ENCODE results near the gene SLC37A3.

Gene SLC37A3, protein sequence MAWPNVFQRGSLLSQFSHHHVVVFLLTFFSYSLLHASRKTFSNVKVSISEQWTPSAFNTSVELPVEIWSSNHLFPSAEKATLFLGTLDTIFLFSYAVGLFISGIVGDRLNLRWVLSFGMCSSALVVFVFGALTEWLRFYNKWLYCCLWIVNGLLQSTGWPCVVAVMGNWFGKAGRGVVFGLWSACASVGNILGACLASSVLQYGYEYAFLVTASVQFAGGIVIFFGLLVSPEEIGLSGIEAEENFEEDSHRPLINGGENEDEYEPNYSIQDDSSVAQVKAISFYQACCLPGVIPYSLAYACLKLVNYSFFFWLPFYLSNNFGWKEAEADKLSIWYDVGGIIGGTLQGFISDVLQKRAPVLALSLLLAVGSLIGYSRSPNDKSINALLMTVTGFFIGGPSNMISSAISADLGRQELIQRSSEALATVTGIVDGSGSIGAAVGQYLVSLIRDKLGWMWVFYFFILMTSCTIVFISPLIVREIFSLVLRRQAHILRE

GRCh38 chr7:140397784-140398750 is at the start of gene SLC37A3:
SLC37A3 (minus strand) TSS chr7:140398530; CDS start chr7:140382526, 16,004 bp downstream.
- Histone ChIP-seq H3K4me3 (ENCODE audit: low read length in 2 of 2) (peak within 1 kb of the TSS; percentile 88 to 93), H3K27me3 (ENCODE audit: control insufficient read depth in 1 of 2, insufficient read depth in 2 of 2, low read length in 2 of 2) (peaks cover 0 to 2% of the 10 kb centered on the region in 2 donors), H3K9ac (ENCODE audit: low read length in 2 of 2) (peak within 1 kb of the TSS; percentile 91 to 93), H3K36me3 (ENCODE audit: control insufficient read depth in 2 of 2, insufficient read depth in 2 of 2, low read length in 2 of 2) (no peaks in the 10 kb centered on the region), H3K4me1 (ENCODE audit: control insufficient read depth, insufficient read depth, low read length) (peaks cover 4% of the 10 kb centered on the region), H3K27ac (ENCODE audit: low read length) (peak within 1 kb of the TSS; percentile 58), H3K9me3 (ENCODE audit: control insufficient read depth in 2 of 2, low read length in 2 of 2) (no peaks in the 10 kb centered on the region)

GRCh38 chr7:140447841-140448240 is 49.5 kb upstream of the SLC37A3 start:
- no peaks in the 10 kb centered on the region for H3K4me1 ChIP-seq (ENCODE audit: control insufficient read depth, insufficient read depth, low read length)
- H3K4me3 ChIP-seq (ENCODE audit: low read length in 2 of 2) = no peak overlapping the region
- H3K9ac ChIP-seq (ENCODE audit: low read length in 2 of 2) = no peak overlapping the region
- no peak overlapping the region for H3K27ac ChIP-seq (ENCODE audit: low read length)
- no peaks in the 10 kb centered on the region for H3K9me3 ChIP-seq (ENCODE audit: control insufficient read depth in 2 of 2, low read length in 2 of 2)
- H3K36me3 ChIP-seq (ENCODE audit: control insufficient read depth in 2 of 2, insufficient read depth in 2 of 2, low read length in 2 of 2) = peaks cover 0 to 8% of the 10 kb centered on the region in 2 donors
- no peaks in the 10 kb centered on the region for H3K27me3 ChIP-seq (ENCODE audit: control insufficient read depth in 1 of 2, insufficient read depth in 2 of 2, low read length in 2 of 2)

- Histone ChIP-seq H3K27ac (ENCODE audit: low read length) (no peak overlapping the region), H3K4me3 (ENCODE audit: low read length in 2 of 2) (no peak overlapping the region), H3K9ac (ENCODE audit: low read length in 2 of 2) (no peak overlapping the region), H3K9me3 (ENCODE audit: control insufficient read depth in 2 of 2, low read length in 2 of 2) (no peaks in the 10 kb centered on the region), H3K27me3 (ENCODE audit: control insufficient read depth in 1 of 2, insufficient read depth in 2 of 2, low read length in 2 of 2) (no peaks in the 10 kb centered on the region), H3K4me1 (ENCODE audit: control insufficient read depth, insufficient read depth, low read length) (no peaks in the 10 kb centered on the region), H3K36me3 (ENCODE audit: control insufficient read depth in 2 of 2, insufficient read depth in 2 of 2, low read length in 2 of 2) (peaks cover 0 to 3% of the 10 kb centered on the region in 2 donors)
Observed at GRCh38 chr7:140446467-140446866, 48.1 kb upstream of the SLC37A3 start.

GRCh38 chr7:140441519-140441918 is 43.2 kb upstream of the SLC37A3 start:
- Histone ChIP-seq H3K9ac (ENCODE audit: low read length in 2 of 2) (no peak overlapping the region), H3K9me3 (ENCODE audit: control insufficient read depth in 2 of 2, low read length in 2 of 2) (no peaks in the 10 kb centered on the region), H3K27ac (ENCODE audit: low read length) (no peak overlapping the region), H3K4me3 (ENCODE audit: low read length in 2 of 2) (no peak overlapping the region), H3K36me3 (ENCODE audit: control insufficient read depth in 2 of 2, insufficient read depth in 2 of 2, low read length in 2 of 2) (no peaks in the 10 kb centered on the region), H3K4me1 (ENCODE audit: control insufficient read depth, insufficient read depth, low read length) (no peaks in the 10 kb centered on the region), H3K27me3 (ENCODE audit: control insufficient read depth in 1 of 2, insufficient read depth in 2 of 2, low read length in 2 of 2) (no peaks in the 10 kb centered on the region)

DNA sequence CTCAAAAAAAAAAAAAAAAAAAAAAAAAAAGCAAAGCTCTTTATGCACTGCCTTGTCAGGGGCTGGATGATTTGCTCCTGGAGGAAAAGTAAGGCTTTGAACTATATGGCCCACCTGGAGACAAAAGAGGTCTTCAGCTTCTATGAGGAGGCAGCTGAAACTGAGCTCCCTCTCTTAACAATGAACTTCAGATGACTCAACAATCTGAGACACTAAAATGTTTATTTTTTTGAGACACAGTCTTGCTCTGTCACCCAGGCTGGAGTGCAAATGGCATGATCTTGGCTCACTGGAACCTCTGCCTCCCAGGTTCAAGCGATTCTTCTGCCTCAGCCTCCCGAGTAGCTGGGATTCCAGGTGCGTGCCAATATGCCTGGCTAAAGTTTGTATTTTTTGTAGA is 42.3 kb upstream of the SLC37A3 start:
- Histone ChIP-seq H3K27me3 (ENCODE audit: control insufficient read depth in 1 of 2, insufficient read depth in 2 of 2, low read length in 2 of 2) (no peaks in the 10 kb centered on the region), H3K36me3 (ENCODE audit: control insufficient read depth in 2 of 2, insufficient read depth in 2 of 2, low read length in 2 of 2) (no peaks in the 10 kb centered on the region), H3K4me1 (ENCODE audit: control insufficient read depth, insufficient read depth, low read length) (no peaks in the 10 kb centered on the region), H3K27ac (ENCODE audit: low read length) (no peak overlapping the region), H3K9me3 (ENCODE audit: control insufficient read depth in 2 of 2, low read length in 2 of 2) (no peaks in the 10 kb centered on the region), H3K9ac (ENCODE audit: low read length in 2 of 2) (no peak overlapping the region), H3K4me3 (ENCODE audit: low read length in 2 of 2) (no peak overlapping the region)

GRCh38 chr7:140439359-140439758 is 41.0 kb upstream of the SLC37A3 start:
- Histone ChIP-seq H3K9me3 (ENCODE audit: control insufficient read depth in 2 of 2, low read length in 2 of 2) (no peaks in the 10 kb centered on the region), H3K27me3 (ENCODE audit: control insufficient read depth in 1 of 2, insufficient read depth in 2 of 2, low read length in 2 of 2) (no peaks in the 10 kb centered on the region), H3K4me3 (ENCODE audit: low read length in 2 of 2) (no peak overlapping the region), H3K9ac (ENCODE audit: low read length in 2 of 2) (no peak overlapping the region), H3K27ac (ENCODE audit: low read length) (no peak overlapping the region), H3K36me3 (ENCODE audit: control insufficient read depth in 2 of 2, insufficient read depth in 2 of 2, low read length in 2 of 2) (no peaks in the 10 kb centered on the region), H3K4me1 (ENCODE audit: control insufficient read depth, insufficient read depth, low read length) (no peaks in the 10 kb centered on the region)

DNA sequence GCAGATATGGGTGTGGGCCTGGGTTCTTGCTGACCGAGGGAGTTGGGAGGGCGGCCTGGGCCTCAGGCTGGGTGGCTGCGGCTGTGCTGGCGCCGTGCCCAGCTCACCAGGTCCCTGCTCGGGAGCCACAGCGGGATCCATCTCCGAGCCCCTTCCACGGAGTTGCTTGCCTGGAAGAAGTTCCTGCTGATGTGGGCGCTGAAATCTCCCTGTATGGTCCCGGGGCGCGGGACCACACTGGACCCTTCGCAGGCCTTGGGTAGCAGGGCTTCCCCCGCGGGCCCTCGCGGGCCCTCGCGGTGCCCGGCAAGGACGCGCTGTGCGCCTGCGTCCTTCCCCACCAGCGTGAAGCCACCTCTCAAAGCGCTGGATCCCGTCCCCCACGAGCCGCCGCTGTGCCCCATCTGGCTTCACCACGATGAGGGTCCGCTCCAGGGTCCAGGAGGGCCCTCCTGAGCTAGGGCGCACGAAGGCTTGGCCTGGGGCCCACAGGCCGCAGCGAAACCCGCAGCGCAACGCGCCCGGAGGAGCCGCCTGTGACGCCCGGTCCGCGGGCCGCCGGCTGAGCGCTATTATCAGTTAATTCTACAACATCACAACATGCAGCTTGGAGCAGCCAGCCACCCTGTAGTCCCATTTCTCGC is 37.0 kb upstream of the SLC37A3 start:
- Histone ChIP-seq H3K9me3 (ENCODE audit: control insufficient read depth in 2 of 2, low read length in 2 of 2) (no peaks in the 10 kb centered on the region), H3K4me3 (ENCODE audit: low read length in 2 of 2) (peak overlapping the region in 1 of 2 donors; percentile 47), H3K4me1 (ENCODE audit: control insufficient read depth, insufficient read depth, low read length) (no peaks in the 10 kb centered on the region), H3K27me3 (ENCODE audit: control insufficient read depth in 1 of 2, insufficient read depth in 2 of 2, low read length in 2 of 2) (no peaks in the 10 kb centered on the region), H3K9ac (ENCODE audit: low read length in 2 of 2) (peak overlapping the region in 1 of 2 donors; percentile 15), H3K27ac (ENCODE audit: low read length) (no peak overlapping the region), H3K36me3 (ENCODE audit: control insufficient read depth in 2 of 2, insufficient read depth in 2 of 2, low read length in 2 of 2) (no peaks in the 10 kb centered on the region)

DNA sequence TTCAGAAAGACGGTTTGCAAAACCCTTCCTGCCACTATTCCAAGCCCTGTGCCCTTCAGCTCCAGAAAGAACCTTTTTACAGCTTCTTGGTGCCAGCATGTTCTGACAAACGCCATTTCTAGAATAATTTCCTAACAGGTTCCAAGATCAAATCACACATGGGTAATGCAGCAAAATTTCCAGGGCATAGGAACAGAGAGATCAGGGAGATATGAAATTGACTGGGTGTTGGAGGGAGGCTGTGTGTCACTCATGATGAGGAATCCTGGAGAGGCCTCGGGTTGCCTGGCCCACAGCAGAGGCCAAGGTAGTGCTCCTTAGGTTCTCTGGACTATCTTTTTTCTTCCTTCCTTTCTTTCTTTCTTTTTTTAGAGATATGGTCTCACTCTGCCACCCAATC is 35.1 kb upstream of the SLC37A3 start:
- no peak overlapping the region for H3K9ac ChIP-seq (ENCODE audit: low read length in 2 of 2)
- H3K27me3 ChIP-seq (ENCODE audit: control insufficient read depth in 1 of 2, insufficient read depth in 2 of 2, low read length in 2 of 2) = no peaks in the 10 kb centered on the region
- H3K36me3 ChIP-seq (ENCODE audit: control insufficient read depth in 2 of 2, insufficient read depth in 2 of 2, low read length in 2 of 2) = no peaks in the 10 kb centered on the region
- no peaks in the 10 kb centered on the region for H3K9me3 ChIP-seq (ENCODE audit: control insufficient read depth in 2 of 2, low read length in 2 of 2)
- no peak overlapping the region for H3K4me3 ChIP-seq (ENCODE audit: low read length in 2 of 2)
- H3K4me1 ChIP-seq (ENCODE audit: control insufficient read depth, insufficient read depth, low read length) = no peaks in the 10 kb centered on the region
- H3K27ac ChIP-seq (ENCODE audit: low read length) = no peak overlapping the region

DNA sequence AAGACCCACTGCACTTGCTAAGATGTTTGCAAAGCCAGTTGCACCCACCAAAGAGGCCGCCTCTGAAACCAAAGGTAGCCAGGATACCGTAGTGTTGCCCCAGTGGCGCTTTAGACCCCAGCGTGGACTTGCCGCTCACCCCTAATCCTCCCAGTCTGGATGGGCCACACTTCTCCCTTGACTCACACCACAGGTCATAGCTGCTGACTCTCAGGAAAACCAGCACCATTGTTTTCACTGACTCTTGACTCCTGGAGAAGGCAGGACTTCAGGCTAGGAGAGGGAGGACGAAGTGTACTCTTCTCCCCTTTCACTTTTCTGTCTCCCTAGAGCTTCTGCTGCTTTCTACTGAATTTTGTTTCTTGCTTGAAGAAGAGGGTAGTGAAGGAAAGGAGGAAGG is 27.8 kb upstream of the SLC37A3 start:
- no peaks in the 10 kb centered on the region for H3K27me3 ChIP-seq (ENCODE audit: control insufficient read depth in 1 of 2, insufficient read depth in 2 of 2, low read length in 2 of 2)
- no peak overlapping the region for H3K27ac ChIP-seq (ENCODE audit: low read length)
- no peaks in the 10 kb centered on the region for H3K9me3 ChIP-seq (ENCODE audit: control insufficient read depth in 2 of 2, low read length in 2 of 2)
- H3K4me1 ChIP-seq (ENCODE audit: control insufficient read depth, insufficient read depth, low read length) = no peaks in the 10 kb centered on the region
- no peak overlapping the region for H3K4me3 ChIP-seq (ENCODE audit: low read length in 2 of 2)
- H3K36me3 ChIP-seq (ENCODE audit: control insufficient read depth in 2 of 2, insufficient read depth in 2 of 2, low read length in 2 of 2) = no peaks in the 10 kb centered on the region
- no peak overlapping the region for H3K9ac ChIP-seq (ENCODE audit: low read length in 2 of 2)

GRCh38 chr7:140425718-140426117 is 27.4 kb upstream of the SLC37A3 start:
- Histone ChIP-seq H3K36me3 (ENCODE audit: control insufficient read depth in 2 of 2, insufficient read depth in 2 of 2, low read length in 2 of 2) (no peaks in the 10 kb centered on the region), H3K4me3 (ENCODE audit: low read length in 2 of 2) (no peak overlapping the region), H3K4me1 (ENCODE audit: control insufficient read depth, insufficient read depth, low read length) (no peaks in the 10 kb centered on the region), H3K27ac (ENCODE audit: low read length) (no peak overlapping the region), H3K9me3 (ENCODE audit: control insufficient read depth in 2 of 2, low read length in 2 of 2) (no peaks in the 10 kb centered on the region), H3K9ac (ENCODE audit: low read length in 2 of 2) (no peak overlapping the region), H3K27me3 (ENCODE audit: control insufficient read depth in 1 of 2, insufficient read depth in 2 of 2, low read length in 2 of 2) (no peaks in the 10 kb centered on the region)

Data from stomach smooth muscle (tissue), 2 donors.